SK-N-SH treated with all-trans-retinoic acid at 6 μM for 48 hours (cell line): ENCODE measurements around the gene GALNTL6.

Experiments used
- ATAC-seq: fragments of 200-7000 bp; cut with Tn5 transposase; 3 replicates; pipeline ENCODE4 v1.9.1; 2020; ENCODE audit warnings: mild to moderate bottlenecking, moderate library complexity
- BACH2 ChIP-seq: fragments of 250-450 bp; sonication (Bioruptor Pico); IDR thresholded peaks from 2 replicates; pipeline ENCODE4 v1.9.0; 2021; ENCODE audit warnings: mild to moderate bottlenecking, borderline replicate concordance
- CREB5 ChIP-seq: fragments of 250-450 bp; sonication (Bioruptor Pico); IDR thresholded peaks from 2 replicates; pipeline ENCODE4 v1.5.1; 2020; ENCODE audit warnings: low read depth, mild to moderate bottlenecking, moderate library complexity
- CSDC2 ChIP-seq: fragments of 250-450 bp; sonication (Bioruptor Pico); IDR thresholded peaks from 2 replicates; pipeline ENCODE4 v1.5.0; 2020; ENCODE audit warnings: mild to moderate bottlenecking, moderate library complexity
- CSRNP3 ChIP-seq: fragments of 250-450 bp; sonication (Bioruptor Pico); IDR thresholded peaks from 2 replicates; pipeline ENCODE4 v1.5.1; 2021; ENCODE audit warnings: mild to moderate bottlenecking, moderate library complexity
- ESRRG ChIP-seq: fragments of 250-450 bp; sonication (Bioruptor Pico); IDR thresholded peaks from 2 replicates; pipeline ENCODE4 v1.6.1; 2021; ENCODE audit warnings: mild to moderate bottlenecking
- GLIS3 ChIP-seq: fragments of 250-450 bp; sonication (Bioruptor Pico); IDR thresholded peaks from 2 replicates; pipeline ENCODE4 v1.5.0; 2020; ENCODE audit warnings: mild to moderate bottlenecking, moderate library complexity
- ISL1 ChIP-seq: fragments of 250-450 bp; sonication (Bioruptor Pico); IDR thresholded peaks from 2 replicates; pipeline ENCODE4 v2.1.2; 2022; ENCODE audit warnings: mild to moderate bottlenecking, moderate library complexity
- OSR1 ChIP-seq: fragments of 250-450 bp; sonication (Bioruptor Pico); IDR thresholded peaks from 2 replicates; pipeline ENCODE4 v1.8.0; 2022; ENCODE audit warnings: moderate library complexity, mild to moderate bottlenecking, inconsistent platforms
- PATZ1 ChIP-seq: fragments of 250-450 bp; sonication (Bioruptor Pico); IDR thresholded peaks from 2 replicates; pipeline ENCODE4 v1.8.0; 2020; ENCODE audit warnings: mild to moderate bottlenecking, moderate library complexity, borderline replicate concordance
- POU6F1 ChIP-seq: fragments of 250-450 bp; sonication (Bioruptor Pico); IDR thresholded peaks from 2 replicates; pipeline ENCODE4 v1.8.0; 2021; ENCODE audit warnings: low read depth, mild to moderate bottlenecking, moderate library complexity, borderline replicate concordance
- PPARA ChIP-seq: fragments of 250-450 bp; sonication (Bioruptor Pico); IDR thresholded peaks from 2 replicates; pipeline ENCODE4 v1.5.0; 2020; ENCODE audit warnings: mild to moderate bottlenecking, borderline replicate concordance
- RARB ChIP-seq: fragments of 250-450 bp; sonication (Bioruptor Pico); IDR thresholded peaks from 2 replicates; pipeline ENCODE4 v1.8.0; 2021; ENCODE audit warnings: mild to moderate bottlenecking, moderate library complexity
- TCF4 ChIP-seq: fragments of 250-450 bp; sonication (Bioruptor Pico); IDR thresholded peaks from 2 replicates; pipeline ENCODE4 v1.8.0; 2021; ENCODE audit warnings: mild to moderate bottlenecking, moderate library complexity, borderline replicate concordance
- TOX ChIP-seq: fragments of 250-450 bp; sonication (Bioruptor Pico); IDR thresholded peaks from 2 replicates; pipeline ENCODE4 v1.8.0; 2021; ENCODE audit warnings: mild to moderate bottlenecking, moderate library complexity, borderline replicate concordance
- TSHZ2 ChIP-seq: fragments of 250-450 bp; sonication (Bioruptor Pico); IDR thresholded peaks from 2 replicates; pipeline ENCODE4 v1.5.0; 2020; ENCODE audit warnings: mild to moderate bottlenecking, moderate library complexity
- ZC3H10 ChIP-seq: fragments of 250-450 bp; sonication (Bioruptor Pico); IDR thresholded peaks from 2 replicates; pipeline ENCODE4 v1.5.1; 2021; ENCODE audit warnings: mild to moderate bottlenecking, moderate library complexity
- ZFP3 ChIP-seq: fragments of 250-450 bp; sonication (Bioruptor Pico); IDR thresholded peaks from 2 replicates; pipeline ENCODE4 v1.5.0; 2020; ENCODE audit warnings: mild to moderate bottlenecking, moderate library complexity
- ZFP30 ChIP-seq: fragments of 450-650 bp; formaldehyde crosslinking; IDR thresholded peaks from 2 replicates; pipeline ENCODE4 v1.5.0; 2022; ENCODE audit warnings: mild to moderate bottlenecking, moderate library complexity
- ZNF565 ChIP-seq: fragments of 450-650 bp; formaldehyde crosslinking; conservative IDR thresholded peaks from 2 replicates; pipeline ENCODE4 v1.5.0; 2020; ENCODE audit warnings: low read depth, mild to moderate bottlenecking, moderate library complexity
- ZNF70 ChIP-seq: fragments of 450-650 bp; formaldehyde crosslinking; IDR thresholded peaks from 2 replicates; pipeline ENCODE4 v1.5.0; 2020; ENCODE audit warnings: mild to moderate bottlenecking, moderate library complexity
- ZNF8 ChIP-seq: fragments of 450-650 bp; formaldehyde crosslinking; IDR thresholded peaks from 2 replicates; pipeline ENCODE4 v1.5.0; 2020; ENCODE audit warnings: mild to moderate bottlenecking, moderate library complexity

GALNTL6 gene

GRCh38 chr4:173046818-173047217 lies 1233.6 kb downstream of the GALNTL6 start:
- ATAC-seq = peak; percentile 21; the same call in 1 of the 3 replicates

GRCh38 chr4:173051232-173051631 lies 1238.0 kb downstream of the GALNTL6 start:
- no peak for ATAC-seq
- TF ChIP-seq ZC3H10 (no peak), PPARA (CRISPR knock-in tag) (no peak), BACH2 (CRISPR knock-in tag) (no peak), GLIS3 (CRISPR knock-in tag) (no peak), CSDC2 (CRISPR knock-in tag) (no peak), PATZ1 (CRISPR knock-in tag) (no peak), ISL1 (no peak), TCF4 (CRISPR knock-in tag) (no peak), CSRNP3 (no peak)

More at GRCh38 chr4:173046818-173047217, 1233.6 kb downstream of the GALNTL6 start:
- TF ChIP-seq BACH2 (CRISPR knock-in tag) (no peak), ZNF8 (no peak), RARB (CRISPR knock-in tag) (no peak), ZNF70 (CRISPR knock-in tag) (no peak), ESRRG (no peak), ISL1 (no peak), TOX (no peak), CSDC2 (CRISPR knock-in tag) (no peak)

- ATAC-seq = peak; percentile 32; the same call in 1 of the 3 replicates
- TF ChIP-seq CSRNP3 = no peak
- no peak for TF ChIP-seq TCF4 (CRISPR knock-in tag)
- no peak for TF ChIP-seq GLIS3 (CRISPR knock-in tag)
- no peak for TF ChIP-seq ZNF565 (CRISPR knock-in tag)
- TF ChIP-seq ZNF8 = no peak
- no peak for TF ChIP-seq OSR1 (CRISPR knock-in tag)
- no peak for TF ChIP-seq ZFP3 (CRISPR knock-in tag)
- TF ChIP-seq CREB5 (CRISPR knock-in tag) = no peak
- no peak for TF ChIP-seq CSDC2 (CRISPR knock-in tag)
- TF ChIP-seq POU6F1 = no peak
- TF ChIP-seq RARB (CRISPR knock-in tag) = no peak
- TF ChIP-seq ZNF70 (CRISPR knock-in tag) = no peak
- TF ChIP-seq PATZ1 (CRISPR knock-in tag) = no peak
- no peak for TF ChIP-seq ESRRG
- no peak for TF ChIP-seq TSHZ2 (CRISPR knock-in tag)
- no peak for TF ChIP-seq ZC3H10
- no peak for TF ChIP-seq ZFP30
- no peak for TF ChIP-seq BACH2 (CRISPR knock-in tag)
- TF ChIP-seq ISL1 = no peak
- no peak for TF ChIP-seq PPARA (CRISPR knock-in tag)
- TF ChIP-seq, all 23 proteins: peak for 0
Observed at GRCh38 chr4:173051716-173052115, 1238.5 kb downstream of the GALNTL6 start.
